Lower leg skin (tissue), 3 donors: ENCODE data around the gene QSOX2.

Experiments used
- POLR2A ChIP-seq, 2 donors: fragments of 450-650 bp; IDR thresholded peaks; one replicate each; pipeline ENCODE4 v1.6.1; 2016 to 2017; ENCODE audit warnings: antibody characterized with exemption in 2 of 2, mild to moderate bottlenecking in 1 of 2, moderate library complexity in 1 of 2
- TF ChIP-seq, protein P1 (sequence below), 3 donors: fragments of 450-650 bp; IDR thresholded peaks; one replicate each; pipeline ENCODE4 v1.5.1; 2016; ENCODE audit warnings: antibody characterized with exemption in 3 of 3, mild to moderate bottlenecking in 3 of 3, moderate library complexity in 2 of 3

DNA sequence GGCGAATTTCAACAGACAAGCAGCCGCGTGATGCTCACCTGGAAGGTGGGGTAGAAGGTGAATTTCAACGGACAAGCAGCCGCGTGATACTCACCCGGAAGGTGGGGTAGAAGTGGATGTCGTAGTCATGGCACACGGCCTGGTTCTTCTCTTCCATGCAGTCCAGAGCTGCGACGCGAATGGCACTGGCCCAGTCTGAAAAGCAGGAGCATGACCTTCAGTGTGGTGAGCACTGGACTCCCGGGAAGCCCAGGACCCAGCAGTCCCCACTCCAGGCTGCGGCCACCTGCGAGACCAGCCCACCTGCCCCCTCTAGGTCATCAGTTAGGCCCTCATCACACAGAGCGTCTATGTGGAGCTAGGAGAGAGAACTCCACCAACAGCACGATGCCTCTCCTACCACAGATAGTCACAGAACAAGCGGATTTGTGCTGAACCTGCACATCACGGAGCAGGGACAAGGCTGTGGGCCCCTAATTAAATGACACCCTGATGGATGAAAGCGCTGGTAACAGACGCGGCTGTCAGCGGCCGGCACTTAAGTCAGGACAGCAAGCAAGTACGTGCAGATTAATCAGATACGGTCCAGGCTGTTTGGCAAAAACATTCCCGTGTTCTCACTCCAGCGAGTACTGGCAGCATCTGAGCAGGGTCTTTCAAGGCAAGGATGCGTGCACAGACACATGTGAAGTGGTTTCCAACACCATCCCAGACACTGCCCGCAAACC, 18.8 kb downstream of the QSOX2 start:
- TF ChIP-seq POLR2A (IDR thresholded peaks at IDR 0.05), result no peak
- TF ChIP-seq, protein P1, sequence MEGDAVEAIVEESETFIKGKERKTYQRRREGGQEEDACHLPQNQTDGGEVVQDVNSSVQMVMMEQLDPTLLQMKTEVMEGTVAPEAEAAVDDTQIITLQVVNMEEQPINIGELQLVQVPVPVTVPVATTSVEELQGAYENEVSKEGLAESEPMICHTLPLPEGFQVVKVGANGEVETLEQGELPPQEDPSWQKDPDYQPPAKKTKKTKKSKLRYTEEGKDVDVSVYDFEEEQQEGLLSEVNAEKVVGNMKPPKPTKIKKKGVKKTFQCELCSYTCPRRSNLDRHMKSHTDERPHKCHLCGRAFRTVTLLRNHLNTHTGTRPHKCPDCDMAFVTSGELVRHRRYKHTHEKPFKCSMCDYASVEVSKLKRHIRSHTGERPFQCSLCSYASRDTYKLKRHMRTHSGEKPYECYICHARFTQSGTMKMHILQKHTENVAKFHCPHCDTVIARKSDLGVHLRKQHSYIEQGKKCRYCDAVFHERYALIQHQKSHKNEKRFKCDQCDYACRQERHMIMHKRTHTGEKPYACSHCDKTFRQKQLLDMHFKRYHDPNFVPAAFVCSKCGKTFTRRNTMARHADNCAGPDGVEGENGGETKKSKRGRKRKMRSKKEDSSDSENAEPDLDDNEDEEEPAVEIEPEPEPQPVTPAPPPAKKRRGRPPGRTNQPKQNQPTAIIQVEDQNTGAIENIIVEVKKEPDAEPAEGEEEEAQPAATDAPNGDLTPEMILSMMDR (IDR thresholded peaks at IDR 0.05), result no peak
